Thymus (tissue), 11 donors: ENCODE results near the gene CRPPA. TPM values are rescaled to one million over a fixed set of nuclear protein-coding genes. Genes with fewer than 3 reads are reported as not detected.

Experiments
- DNase-seq, 9 donors: peaks; one replicate each; pipeline ENCODE4 v3.0.0-alpha.2; 2013; ENCODE audit warnings: low spot score in 9 of 9, low read depth in 6 of 9, missing footprints in 1 of 9
- H3K27ac ChIP-seq, 2 donors: one replicate each; pipeline ENCODE4 v1.5.1; 2013; ENCODE audit warnings: control low read depth in 1 of 2, low read depth in 1 of 2, low read length in 1 of 2, mild to moderate bottlenecking in 1 of 2, moderate library complexity in 1 of 2
- H3K27me3 ChIP-seq, 2 donors: one replicate each; pipeline ENCODE4 v1.5.1; 2013; ENCODE audit warnings: low read length in 1 of 2; ENCODE audit not compliant: control insufficient read depth in 2 of 2, insufficient read depth in 1 of 2
- H3K36me3 ChIP-seq, 2 donors: one replicate each; pipeline ENCODE4 v1.5.1; 2013; ENCODE audit warnings: low read length in 1 of 2, mild to moderate bottlenecking in 1 of 2, moderate library complexity in 1 of 2; ENCODE audit not compliant: control insufficient read depth in 2 of 2, insufficient read depth in 2 of 2
- H3K4me1 ChIP-seq, 2 donors: one replicate each; pipeline ENCODE4 v1.5.1; 2013; ENCODE audit warnings: low read length in 2 of 2; ENCODE audit not compliant: control insufficient read depth in 2 of 2, insufficient read depth in 2 of 2
- H3K4me3 ChIP-seq, 2 donors: one replicate each; pipeline ENCODE4 v1.5.1; 2013; ENCODE audit warnings: low read length in 2 of 2, control low read depth in 1 of 2, mild to moderate bottlenecking in 1 of 2
- H3K9me3 ChIP-seq, 2 donors: one replicate each; pipeline ENCODE4 v1.5.1; 2013; ENCODE audit warnings: low read length in 1 of 2, mild to moderate bottlenecking in 1 of 2; ENCODE audit not compliant: control insufficient read depth in 2 of 2, insufficient read depth in 1 of 2
- WGBS: extraction: QIAGEN DNeasy Blood & Tissue Kit; methylation state at CpG from one replicate; pipeline ENCODE4 v1.1.7; 2013; 5-methylcytosine and 5-hydroxymethylcytosine counted together
- polyA plus RNA-seq: library from polyadenylated mRNA; stranded (reverse); fragments of 200-250 nt; gene quantifications from one replicate; pipeline ENCODE4 v1.2.3, GENCODE V29; 2013
- total RNA-seq: library from RNA; stranded (reverse); fragments of 120-200 nt; gene quantifications from one replicate; pipeline ENCODE4 v1.2.4, GENCODE V29; 2013
- donor health status: healthy.

The CRPPA gene
- total and polyA plus RNA-seq, 2 donors = 0.32 to 1.4 TPM

DNA sequence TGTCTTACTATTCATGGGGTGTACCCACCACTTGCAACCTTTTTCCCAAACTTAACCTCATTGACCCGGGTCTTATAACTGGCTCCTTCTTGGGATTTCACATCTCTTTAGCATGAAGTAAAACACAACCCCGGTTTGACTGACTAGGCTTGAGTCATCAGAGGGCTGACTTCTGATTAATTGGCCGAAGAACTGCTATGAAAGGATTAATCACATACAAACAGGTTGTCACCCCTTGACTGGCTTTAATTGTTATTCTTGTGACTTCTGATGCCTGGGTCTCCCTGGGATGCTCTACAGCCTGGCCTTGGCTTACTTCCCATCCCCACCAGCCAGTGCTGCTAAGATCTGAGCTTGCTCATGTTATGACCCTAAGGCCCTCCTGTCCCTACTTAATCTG, 8.8 kb upstream of the CRPPA start:
- 95% methylated on average over 3 of the region's 3 CpGs for WGBS
- no peak for DNase-seq
- Histone ChIP-seq H3K27me3 (no peaks in the 10 kb centered on the region), H3K4me1 (no peaks in the 10 kb centered on the region), H3K4me3 (no peak overlapping the region), H3K9me3 (no peaks in the 10 kb centered on the region), H3K36me3 (no peaks in the 10 kb centered on the region), H3K27ac (no peak overlapping the region)

DNA sequence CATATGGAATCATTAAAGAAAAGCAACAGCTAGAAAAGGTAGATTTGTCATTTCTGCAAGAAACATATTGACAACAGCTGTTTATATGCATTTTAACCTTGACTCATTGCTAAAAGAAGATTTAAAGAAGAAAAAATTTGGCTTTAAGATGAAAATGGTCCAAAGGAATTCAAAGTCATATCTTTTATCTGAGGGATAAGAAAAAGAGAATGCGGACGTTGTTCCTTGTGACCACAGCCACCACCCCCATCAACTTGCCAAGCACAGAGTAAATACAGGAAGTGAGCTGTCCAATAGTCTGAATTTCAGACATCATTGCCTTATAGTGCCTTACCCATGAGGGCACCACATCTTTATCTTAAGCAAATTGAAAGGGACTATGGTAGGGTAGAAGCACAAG, 7.3 kb upstream of the CRPPA start:
- DNase-seq = no peak
- 57% methylated on average over 2 of the region's 2 CpGs for WGBS
- Histone ChIP-seq H3K36me3 (no peaks in the 10 kb centered on the region), H3K9me3 (no peaks in the 10 kb centered on the region), H3K27ac (no peak overlapping the region), H3K27me3 (no peaks in the 10 kb centered on the region), H3K4me1 (no peaks in the 10 kb centered on the region), H3K4me3 (no peak overlapping the region)

DNA sequence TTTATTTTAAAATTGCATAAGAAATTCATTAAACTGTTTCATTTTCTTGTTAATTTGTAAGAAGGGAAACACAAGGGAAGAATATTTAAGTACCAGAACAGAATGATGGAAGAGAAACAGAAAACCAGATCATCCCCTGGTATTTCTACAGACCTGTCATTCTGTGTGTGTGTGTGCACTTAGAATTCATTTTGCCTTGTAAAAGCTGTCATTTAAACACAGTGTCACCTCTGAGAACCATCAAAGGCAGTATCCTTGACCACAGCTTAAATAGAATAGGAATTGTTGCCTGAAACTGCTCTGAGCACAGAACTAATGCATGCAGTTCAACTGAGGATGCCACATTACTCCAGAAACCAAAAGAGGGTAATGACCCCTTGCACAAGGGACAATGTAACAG, 6.8 kb upstream of the CRPPA start:
- no peak overlapping the region for H3K4me3 ChIP-seq
- no peaks in the 10 kb centered on the region for H3K9me3 ChIP-seq
- DNase-seq = no peak

DNA sequence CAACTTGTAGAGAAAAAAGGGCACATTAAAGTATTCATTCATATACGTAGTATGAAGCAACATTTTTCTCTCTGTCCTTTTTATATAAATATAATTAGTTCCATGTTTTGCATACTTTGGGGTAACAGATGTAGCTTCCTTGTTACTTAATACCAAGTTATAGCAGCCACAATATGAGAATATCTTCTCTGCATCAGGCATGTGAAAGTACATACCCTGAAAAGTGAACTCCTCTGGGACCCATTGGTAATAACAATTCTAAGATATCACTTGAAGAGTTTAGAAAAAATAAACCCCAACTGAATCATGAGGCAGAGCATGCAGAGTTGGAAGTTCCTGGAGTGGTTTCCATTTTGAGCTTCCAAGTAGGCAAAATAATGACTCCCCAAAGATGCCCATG, 2.4 kb upstream of the CRPPA start:
- H3K4me3 ChIP-seq = no peak overlapping the region
- no peaks in the 10 kb centered on the region for H3K9me3 ChIP-seq
- 56% methylated on average over 1 of the region's 1 CpG for WGBS
- H3K36me3 ChIP-seq = no peaks in the 10 kb centered on the region
- H3K27ac ChIP-seq = no peak overlapping the region
- peaks cover 8 to 14% of the 10 kb centered on the region in 2 donors for H3K4me1 ChIP-seq
- no peak for DNase-seq
- no peaks in the 10 kb centered on the region for H3K27me3 ChIP-seq

More for the DNA sequence above, 6.8 kb upstream of the CRPPA start:
- no peak overlapping the region for H3K27ac ChIP-seq
- H3K27me3 ChIP-seq = no peaks in the 10 kb centered on the region
- H3K4me1 ChIP-seq = no peaks in the 10 kb centered on the region
- no peaks in the 10 kb centered on the region for H3K36me3 ChIP-seq

DNA sequence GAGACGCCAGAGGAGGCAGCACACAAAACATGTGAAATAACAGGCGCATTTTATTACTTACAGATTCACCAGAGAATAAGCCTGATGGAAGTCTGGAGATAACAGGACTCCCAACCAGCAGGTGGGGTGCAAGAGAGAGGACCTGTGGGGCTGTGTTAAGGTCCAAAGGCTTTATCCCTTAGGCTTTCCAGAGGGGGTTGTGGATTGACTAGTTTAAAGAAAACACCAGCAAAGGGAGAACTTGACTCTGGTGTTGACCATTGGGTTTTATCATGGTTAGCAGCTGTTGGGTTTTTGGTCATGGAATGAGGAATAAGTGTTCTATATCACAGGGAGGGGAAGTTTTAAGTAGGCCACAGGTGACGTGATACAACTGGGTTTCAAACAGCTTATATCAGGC, 1.6 kb upstream of the CRPPA start:
- no peaks in the 10 kb centered on the region for H3K27me3 ChIP-seq
- no peaks in the 10 kb centered on the region for H3K9me3 ChIP-seq
- no peak for DNase-seq
- no peak overlapping the region for H3K27ac ChIP-seq
- 95% methylated on average over 3 of the region's 3 CpGs for WGBS
- no peaks in the 10 kb centered on the region for H3K36me3 ChIP-seq
- H3K4me1 ChIP-seq = peaks cover 8 to 14% of the 10 kb centered on the region in 2 donors
- no peak overlapping the region for H3K4me3 ChIP-seq

DNA sequence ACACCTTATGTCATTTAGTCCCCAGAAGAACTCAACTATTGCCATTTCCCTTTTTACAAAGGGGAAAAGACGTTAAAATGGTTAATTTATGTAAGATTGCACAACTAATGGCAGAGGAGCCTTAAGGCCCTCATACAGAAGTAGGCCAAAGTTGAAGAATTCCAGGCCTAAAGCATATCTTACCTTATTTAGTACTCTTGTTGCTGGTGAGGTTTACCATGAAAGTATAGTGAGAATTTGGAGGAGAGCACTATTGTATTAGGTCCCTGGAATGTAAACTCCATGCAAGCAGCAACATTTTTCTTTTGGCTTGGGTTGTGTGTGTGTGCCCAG, 731 bp upstream of the CRPPA start:
- no peak for DNase-seq
- WGBS = 95% methylated on average over 1 of the region's 1 CpG
- Histone ChIP-seq H3K9me3 (no peaks in the 10 kb centered on the region), H3K27me3 (no peaks in the 10 kb centered on the region), H3K27ac (no peak overlapping the region), H3K36me3 (no peaks in the 10 kb centered on the region), H3K4me3 (no peak overlapping the region), H3K4me1 (peaks cover 8 to 14% of the 10 kb centered on the region in 2 donors)

DNA sequence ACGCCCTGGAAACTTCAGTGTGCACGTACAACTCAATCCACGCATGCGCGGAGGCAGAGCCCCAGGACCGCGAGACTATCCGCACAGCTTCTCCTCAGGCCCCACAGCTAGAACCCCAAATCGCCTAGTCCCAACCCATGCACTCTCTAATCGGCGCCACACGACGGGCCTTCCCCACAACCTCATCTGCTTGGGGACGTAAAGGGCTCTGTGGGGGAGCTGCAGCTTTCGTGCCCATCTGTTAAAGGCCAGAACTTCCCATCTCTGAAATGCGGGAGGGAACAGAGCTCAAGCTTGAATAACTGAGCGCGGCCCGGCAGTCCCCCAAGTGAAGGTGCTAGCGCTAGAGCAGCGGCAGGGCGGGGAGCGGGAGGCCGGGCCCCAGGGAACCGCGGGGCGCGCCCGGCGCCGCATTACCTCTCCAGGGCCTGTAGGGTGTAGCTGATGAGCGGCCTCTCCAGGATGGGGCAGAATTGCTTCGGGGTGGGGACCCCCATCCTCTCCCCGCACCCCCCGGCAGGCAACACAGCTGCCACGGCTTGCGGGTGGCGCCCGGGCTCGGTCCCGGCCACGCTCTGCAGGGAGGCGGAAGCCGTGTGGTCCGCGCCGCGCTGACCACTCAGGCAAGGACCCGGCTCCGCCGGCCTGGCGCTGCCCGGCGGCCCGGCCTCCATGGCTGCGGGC, 547 bp downstream of the CRPPA start:
- Histone ChIP-seq H3K4me3 (peak overlapping the region; percentile 61 to 69), H3K27me3 (no peaks in the 10 kb centered on the region), H3K9me3 (no peaks in the 10 kb centered on the region), H3K36me3 (no peaks in the 10 kb centered on the region), H3K4me1 (peaks cover 8 to 14% of the 10 kb centered on the region in 2 donors), H3K27ac (peak overlapping the region; percentile 60 to 98)
- peak; percentile 70 to 95 (median 87) for DNase-seq
- WGBS = under 1% methylated on average over 56 of the region's 56 CpGs

DNA sequence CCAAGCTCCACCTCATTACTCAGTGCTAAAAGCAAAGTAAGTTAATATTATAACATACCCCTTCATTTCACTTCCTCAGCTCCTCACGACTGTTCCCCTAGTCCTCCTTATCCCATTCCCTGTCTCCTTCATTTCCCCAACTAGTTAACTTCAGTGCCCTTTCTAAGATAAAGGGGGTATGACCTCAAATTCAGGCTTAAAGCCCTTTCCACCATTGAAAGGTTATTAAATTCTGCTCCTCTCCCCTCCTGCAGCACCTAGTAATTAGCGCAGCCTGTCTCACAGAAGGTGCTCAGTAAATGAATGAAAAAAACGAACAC, 1.0 kb downstream of the CRPPA start:
- WGBS = 4% methylated on average over 3 of the region's 3 CpGs
- Histone ChIP-seq H3K27me3 (no peaks in the 10 kb centered on the region), H3K4me3 (peak overlapping the region; percentile 61 to 69), H3K36me3 (no peaks in the 10 kb centered on the region), H3K9me3 (no peaks in the 10 kb centered on the region), H3K4me1 (peaks cover 8 to 14% of the 10 kb centered on the region in 2 donors), H3K27ac (peak overlapping the region; percentile 60 to 98)
- DNase-seq = no peak

DNA sequence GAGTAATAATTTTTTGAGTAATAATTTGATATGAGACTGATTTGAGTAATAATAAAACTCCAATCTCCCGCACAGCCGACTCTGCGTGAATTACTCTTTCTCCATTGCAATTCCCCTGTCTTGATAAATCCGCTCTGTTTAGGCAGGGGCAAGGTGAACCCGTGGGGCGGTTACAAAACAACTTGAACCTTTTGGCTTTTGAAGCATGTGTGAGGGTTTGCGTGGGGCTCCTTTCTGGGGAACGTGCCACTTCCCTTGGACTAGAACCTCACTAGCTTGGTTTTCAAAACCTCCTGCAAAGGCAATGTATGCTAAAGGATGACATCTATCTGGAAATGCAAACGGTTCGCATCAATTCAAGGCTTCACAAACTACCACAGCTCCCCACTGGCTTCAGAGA, 1.5 kb downstream of the CRPPA start:
- 84% methylated on average over 10 of the region's 10 CpGs for WGBS
- DNase-seq = peak in 1 of 9 donors; percentile 22
- peak overlapping the region in 1 of 2 donors; percentile 98 for H3K27ac ChIP-seq

DNA sequence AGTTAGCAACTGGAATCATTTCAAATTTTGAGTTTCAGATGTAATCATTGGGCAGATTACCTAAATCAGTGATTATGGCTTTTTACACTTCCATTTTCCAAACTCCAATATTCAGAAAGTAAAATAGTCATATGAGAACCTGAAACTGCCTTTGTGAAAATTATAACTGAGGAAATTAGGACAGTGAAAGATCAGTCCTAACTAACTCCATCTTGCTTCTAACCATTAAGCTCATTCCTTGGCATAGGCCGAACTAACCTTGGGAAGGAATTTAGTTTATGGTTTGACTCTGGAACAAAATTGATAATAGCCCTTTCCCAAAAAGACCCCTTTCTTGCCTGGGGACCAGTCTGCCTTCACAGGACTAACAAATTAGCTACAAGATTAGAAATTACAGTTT, 2.2 kb downstream of the CRPPA start:
- 99% methylated on average over 1 of the region's 1 CpG for WGBS
- no peaks in the 10 kb centered on the region for H3K36me3 ChIP-seq
- peaks cover 8 to 14% of the 10 kb centered on the region in 2 donors for H3K4me1 ChIP-seq
- H3K4me3 ChIP-seq = no peak overlapping the region
- no peak overlapping the region for H3K27ac ChIP-seq
- no peaks in the 10 kb centered on the region for H3K27me3 ChIP-seq
- no peak for DNase-seq
- no peaks in the 10 kb centered on the region for H3K9me3 ChIP-seq

More for the DNA sequence above, 1.5 kb downstream of the CRPPA start:
- H3K9me3 ChIP-seq = no peaks in the 10 kb centered on the region
- peaks cover 8 to 14% of the 10 kb centered on the region in 2 donors for H3K4me1 ChIP-seq
- peak overlapping the region in 1 of 2 donors; percentile 69 for H3K4me3 ChIP-seq
- no peaks in the 10 kb centered on the region for H3K36me3 ChIP-seq
- no peaks in the 10 kb centered on the region for H3K27me3 ChIP-seq
